Mesothelial cell of epicardium (in vitro differentiated cells): ENCODE results near the gene MACROD2. TPM values are rescaled to one million over a fixed set of nuclear protein-coding genes. Genes with fewer than 3 reads are reported as not detected.

Source experiments
- DNase-seq, 2 experiments: peaks; one replicate each; pipeline ENCODE4 v3.0.0; 2021; ENCODE audit warnings: low spot score in 2 of 2; ENCODE audit not compliant: unreplicated experiment in 2 of 2
- H3K27ac Mint-ChIP-seq: 2 replicates; pipeline ENCODE4 v1.8.0; 2021; ENCODE audit warnings: mixed read lengths
- H3K27me3 Mint-ChIP-seq: 2 replicates; pipeline ENCODE4 v1.8.0; 2021; ENCODE audit warnings: low read depth, mixed read lengths
- H3K36me3 Mint-ChIP-seq: 2 replicates; pipeline ENCODE4 v1.8.0; 2021; ENCODE audit warnings: mixed read lengths
- H3K4me1 Mint-ChIP-seq: 2 replicates; pipeline ENCODE4 v1.8.0; 2021; ENCODE audit warnings: mixed read lengths
- H3K4me3 Mint-ChIP-seq: 2 replicates; pipeline ENCODE4 v1.8.0; 2021; ENCODE audit warnings: mild to moderate bottlenecking, moderate library complexity, mixed read lengths
- H3K9me3 Mint-ChIP-seq: 2 replicates; pipeline ENCODE4 v1.8.0; 2021; ENCODE audit warnings: mixed read lengths
- total RNA-seq: library from RNA; stranded (reverse); gene quantifications from 3 replicates; pipeline ENCODE4 v1.2.1, GENCODE V29; 2021
- TF ChIP-seq, protein P1 (sequence below): fragments of 200-600 bp; sonication (generic); IDR thresholded peaks from one replicate; pipeline ENCODE4 v1.5.0; 2021; ENCODE audit warnings: antibody characterized with exemption; ENCODE audit not compliant: unreplicated experiment

The MACROD2 gene
- total RNA-seq, 1 donor from 2014 or later = 10.0 TPM

DNA sequence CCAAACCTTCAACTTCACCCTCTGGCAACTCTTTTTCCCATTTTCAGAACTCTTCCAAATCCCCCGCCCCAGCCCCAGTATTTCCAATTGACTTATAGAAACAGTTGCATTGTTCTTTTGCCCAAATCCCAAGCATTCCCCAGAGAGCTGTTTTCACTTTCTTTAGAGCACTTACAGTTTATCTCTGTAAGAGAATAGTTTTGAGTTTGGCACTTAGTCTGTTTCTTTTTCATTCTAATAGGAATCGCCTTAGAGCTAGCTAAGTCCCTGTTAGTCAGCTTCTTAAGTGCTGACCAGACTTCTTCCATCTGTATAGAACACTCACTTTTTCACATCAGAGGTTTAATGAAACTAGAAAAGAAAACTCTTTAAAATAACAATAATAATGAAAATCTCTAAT is 716.3 kb downstream of the MACROD2 start:
- H3K27me3 Mint-ChIP-seq = no peaks in the 10 kb centered on the region

DNA sequence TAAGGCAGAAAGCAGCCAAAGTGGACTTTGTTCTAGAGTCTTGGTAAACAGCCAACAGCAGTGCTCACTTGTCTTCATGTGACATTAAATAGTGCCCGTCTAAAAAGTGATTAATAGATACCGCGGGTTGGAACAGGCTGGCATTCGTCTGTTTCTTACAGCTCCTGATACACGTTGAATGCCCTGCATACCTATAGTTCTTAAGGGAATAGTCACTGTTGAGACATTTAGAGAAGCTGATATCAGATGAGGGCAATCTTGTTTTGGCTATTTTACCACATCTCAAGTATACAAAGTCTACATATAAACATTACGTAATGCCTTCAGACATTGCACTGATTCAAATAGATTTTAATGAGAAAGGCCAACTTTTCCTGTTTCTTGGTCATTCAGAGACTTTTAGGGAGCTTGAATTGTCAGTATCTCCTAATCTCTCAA is 717.0 kb downstream of the MACROD2 start:
- H3K9me3 Mint-ChIP-seq = peaks cover 3% of the 10 kb centered on the region
- H3K4me1 Mint-ChIP-seq = peaks cover 70% of the 10 kb centered on the region
- no peaks in the 10 kb centered on the region for H3K27me3 Mint-ChIP-seq
- TF ChIP-seq, protein P1, sequence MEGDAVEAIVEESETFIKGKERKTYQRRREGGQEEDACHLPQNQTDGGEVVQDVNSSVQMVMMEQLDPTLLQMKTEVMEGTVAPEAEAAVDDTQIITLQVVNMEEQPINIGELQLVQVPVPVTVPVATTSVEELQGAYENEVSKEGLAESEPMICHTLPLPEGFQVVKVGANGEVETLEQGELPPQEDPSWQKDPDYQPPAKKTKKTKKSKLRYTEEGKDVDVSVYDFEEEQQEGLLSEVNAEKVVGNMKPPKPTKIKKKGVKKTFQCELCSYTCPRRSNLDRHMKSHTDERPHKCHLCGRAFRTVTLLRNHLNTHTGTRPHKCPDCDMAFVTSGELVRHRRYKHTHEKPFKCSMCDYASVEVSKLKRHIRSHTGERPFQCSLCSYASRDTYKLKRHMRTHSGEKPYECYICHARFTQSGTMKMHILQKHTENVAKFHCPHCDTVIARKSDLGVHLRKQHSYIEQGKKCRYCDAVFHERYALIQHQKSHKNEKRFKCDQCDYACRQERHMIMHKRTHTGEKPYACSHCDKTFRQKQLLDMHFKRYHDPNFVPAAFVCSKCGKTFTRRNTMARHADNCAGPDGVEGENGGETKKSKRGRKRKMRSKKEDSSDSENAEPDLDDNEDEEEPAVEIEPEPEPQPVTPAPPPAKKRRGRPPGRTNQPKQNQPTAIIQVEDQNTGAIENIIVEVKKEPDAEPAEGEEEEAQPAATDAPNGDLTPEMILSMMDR = no peak
- no peaks in the 10 kb centered on the region for H3K36me3 Mint-ChIP-seq
- no peak for DNase-seq
- H3K4me3 Mint-ChIP-seq = no peak overlapping the region
- peak overlapping the region; percentile 97 for H3K27ac Mint-ChIP-seq

More for the DNA sequence above, 716.3 kb downstream of the MACROD2 start:
- peaks cover 3% of the 10 kb centered on the region for H3K9me3 Mint-ChIP-seq
- peak overlapping the region; percentile 97 for H3K27ac Mint-ChIP-seq
- no peak for DNase-seq
- H3K4me1 Mint-ChIP-seq = peaks cover 73% of the 10 kb centered on the region
- H3K4me3 Mint-ChIP-seq = no peak overlapping the region
- H3K36me3 Mint-ChIP-seq = no peaks in the 10 kb centered on the region
- TF ChIP-seq, protein P1 = no peak

DNA sequence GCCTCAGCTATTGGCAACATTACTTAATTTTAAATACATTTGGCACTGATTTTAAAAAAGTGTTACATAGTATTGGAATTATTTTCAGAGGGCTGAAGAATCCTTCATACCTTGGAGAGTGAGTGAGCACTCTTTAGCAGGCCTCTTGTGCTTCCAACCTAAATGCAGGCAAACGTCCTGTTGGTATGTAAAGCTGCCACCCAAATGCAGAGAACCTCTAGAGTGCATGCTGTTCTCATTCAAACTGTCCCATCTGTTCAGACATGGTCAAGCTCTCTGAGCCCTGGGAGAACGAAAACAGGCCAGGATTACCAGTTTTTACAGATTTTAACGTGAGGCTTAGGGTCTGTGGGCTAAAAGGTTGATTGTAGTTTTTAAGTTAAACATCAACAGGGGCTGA is 720.1 kb downstream of the MACROD2 start:
- Mint-ChIP-seq H3K4me1 (peaks cover 60% of the 10 kb centered on the region), H3K4me3 (no peak overlapping the region), H3K9me3 (peaks cover 3% of the 10 kb centered on the region), H3K36me3 (no peaks in the 10 kb centered on the region), H3K27ac (peak overlapping the region; percentile 30), H3K27me3 (no peaks in the 10 kb centered on the region)
- TF ChIP-seq, protein P1 = no peak
- DNase-seq = no peak

DNA sequence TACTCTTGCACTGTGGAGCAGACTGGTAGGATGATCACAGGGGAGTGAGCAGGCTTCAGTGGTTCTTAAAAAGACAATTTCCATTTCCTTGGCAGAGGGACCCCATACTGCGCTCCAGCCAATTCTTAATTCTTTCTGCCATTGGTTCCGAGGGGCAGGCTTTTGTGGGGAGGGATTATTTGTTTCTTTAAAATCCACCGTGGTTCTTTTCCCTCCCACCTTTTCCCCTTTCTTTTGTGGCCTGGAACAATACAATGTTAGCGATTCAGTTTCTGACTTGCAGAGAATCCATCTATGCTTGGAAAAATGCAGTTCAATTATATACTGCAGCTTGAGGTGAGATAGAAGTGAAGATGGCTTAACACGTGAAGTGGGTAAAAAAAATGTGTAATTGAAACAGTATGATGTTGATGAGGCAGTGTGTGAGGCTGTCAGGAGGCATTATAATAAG is 721.1 kb downstream of the MACROD2 start:
- Mint-ChIP-seq H3K27me3 (no peaks in the 10 kb centered on the region), H3K4me1 (peaks cover 50% of the 10 kb centered on the region), H3K9me3 (peaks cover 3% of the 10 kb centered on the region), H3K4me3 (no peak overlapping the region), H3K27ac (peak overlapping the region; percentile 30), H3K36me3 (no peaks in the 10 kb centered on the region)
- DNase-seq = no peak
- TF ChIP-seq, protein P1 = no peak

DNA sequence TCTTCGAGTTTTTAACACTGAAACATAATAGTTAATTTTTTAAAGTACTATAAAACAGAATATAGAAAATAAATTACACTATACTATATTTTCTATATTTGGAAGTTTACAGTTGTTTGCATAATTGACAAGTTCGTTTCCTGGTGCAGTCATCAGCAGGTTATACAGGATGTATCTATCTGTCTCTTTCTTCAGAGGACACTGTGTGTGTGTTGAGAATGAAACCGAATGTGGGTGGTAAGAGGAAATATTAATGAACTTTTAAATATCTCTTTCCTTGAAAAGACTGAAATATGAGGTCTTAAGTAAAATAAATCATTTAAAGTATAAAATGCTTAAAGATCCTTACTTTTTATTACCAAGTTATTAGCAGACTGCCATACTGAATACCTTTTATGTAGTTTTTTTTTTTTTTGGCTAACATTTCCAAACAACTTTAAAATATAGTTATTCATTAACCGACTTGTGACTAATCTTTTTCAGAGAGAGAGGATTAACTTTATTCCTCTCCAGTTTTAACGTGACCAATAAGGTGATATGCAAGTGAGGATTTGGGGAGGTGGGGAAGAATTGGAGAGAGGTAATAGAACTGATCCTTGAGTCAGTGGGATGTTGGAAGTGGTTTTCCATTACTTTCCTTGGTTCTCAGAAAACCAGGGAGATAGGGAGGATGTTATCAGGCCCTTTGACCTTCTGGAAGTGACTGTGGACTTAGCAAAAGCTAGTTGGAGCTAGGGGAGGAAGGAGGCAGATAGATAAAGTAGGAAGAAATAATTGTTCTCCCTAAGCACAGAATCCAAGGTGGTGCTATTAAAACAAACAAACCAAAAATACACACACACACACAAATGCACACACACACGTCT is 722.1 kb downstream of the MACROD2 start:
- Mint-ChIP-seq H3K9me3 (peaks cover 6% of the 10 kb centered on the region), H3K4me1 (peaks cover 49% of the 10 kb centered on the region), H3K36me3 (no peaks in the 10 kb centered on the region), H3K27me3 (no peaks in the 10 kb centered on the region), H3K27ac (peak overlapping the region; percentile 51), H3K4me3 (no peak overlapping the region)
- TF ChIP-seq, protein P1 = no peak
- DNase-seq = no peak
